GM19324 (cell line): ENCODE measurements around the gene ZNF121.
"Not testable (repeated sequence)": the region's sequence is repeated elsewhere in the genome, so short reads cannot be mapped to it uniquely, and the experiment has no call there.

Experiments used
- ATAC-seq: cut with Tn5 transposase; IDR thresholded peaks from one replicate; pipeline ENCODE4 v1.9.1; 2021; ENCODE audit warnings: mild to moderate bottlenecking, moderate library complexity; ENCODE audit not compliant: unreplicated experiment, low FRiP score

ZNF121 gene

GRCh38 chr19:9539201-9539600 is 45.1 kb downstream of the ZNF121 start:
- not testable (repeated sequence) for ATAC-seq

- ATAC-seq, result no peak
Observed at GRCh38 chr19:9538183-9539058, 45.9 kb downstream of the ZNF121 start, which contains the start of gene ZNF426. Gene ZNF426, minus strand, starts transcription at chr19:9538645. Its CDS starts 2,413 bp downstream, at chr19:9536232.

- no peak for ATAC-seq
Observed at GRCh38 chr19:9535934-9536333, 48.4 kb downstream of the ZNF121 start.

- ATAC-seq, result no peak
Observed at GRCh38 chr19:9531933-9532332, 52.4 kb downstream of the ZNF121 start.

GRCh38 chr19:9528757-9529336 is 55.5 kb downstream of the ZNF121 start:
- ATAC-seq, result no peak

DNA sequence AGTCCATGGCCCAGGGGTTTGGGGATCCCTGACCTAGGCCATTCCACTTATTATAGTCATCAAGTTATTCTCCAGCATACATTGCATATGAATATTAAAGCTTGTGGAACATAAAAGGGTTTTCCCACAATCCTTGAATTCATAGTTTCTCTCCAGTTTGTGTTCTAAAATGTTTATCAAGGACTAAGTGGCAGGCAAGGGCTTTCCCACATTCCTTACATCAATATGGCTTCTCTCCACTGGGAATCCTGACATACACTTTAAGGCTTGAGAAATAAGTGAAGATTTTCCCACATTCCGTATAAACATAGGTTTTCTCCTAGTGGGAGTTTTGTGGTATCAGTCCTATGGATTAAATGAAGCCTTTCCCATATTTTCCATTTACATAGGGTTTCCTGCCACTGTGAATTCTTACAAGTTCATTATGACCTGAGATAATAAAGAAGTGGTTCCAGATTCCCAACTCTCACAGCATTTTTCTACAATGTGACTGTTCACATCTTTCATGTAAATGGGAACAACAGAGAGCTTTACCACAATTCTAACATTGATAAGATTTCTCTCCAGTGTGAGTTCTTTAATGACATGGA is 60.3 kb downstream of the ZNF121 start:
- ATAC-seq, result no peak
